Uterus (tissue), 4 donors: Measurements from ENCODE around the gene DLGAP1. TPM values are rescaled to one million over a fixed set of nuclear protein-coding genes. Genes with fewer than 3 reads are reported as not detected.
A peak's percentile ranks its signal among the peaks of the same experiment; 100 is the strongest.

ENCODE experiments used
- DNase-seq, 2 donors: peaks; one replicate each; pipeline ENCODE4 v3.0.0-alpha.2; 2019 to 2020
- H3K27ac ChIP-seq, 2 donors: fragments of 200-600 bp; sonication (generic); 1 replicate in 1 of 2; 2 replicates in 1 of 2; pipeline ENCODE4 v1.5.1; 2016 to 2018
- H3K27me3 ChIP-seq, 2 donors: fragments of 200-600 bp; sonication (generic); one replicate each; pipeline ENCODE4 v1.5.1; 2018 to 2019; ENCODE audit warnings: control low read depth in 1 of 2
- H3K36me3 ChIP-seq, 2 donors: fragments of 200-600 bp; sonication (generic); one replicate each; pipeline ENCODE4 v1.5.1; 2019; ENCODE audit warnings: control low read depth in 1 of 2
- H3K4me1 ChIP-seq, 2 donors: fragments of 200-600 bp; sonication (generic); one replicate each; pipeline ENCODE4 v1.5.1; 2018 to 2019; ENCODE audit warnings: control low read depth in 1 of 2
- H3K4me3 ChIP-seq, 2 donors: fragments of 200-600 bp; sonication (generic); 1 replicate in 1 of 2; 2 replicates in 1 of 2; pipeline ENCODE4 v1.5.1; 2018 to 2019; ENCODE audit warnings: mild to moderate bottlenecking in 1 of 2
- H3K9me3 ChIP-seq, 2 donors: fragments of 200-600 bp; sonication (generic); one replicate each; pipeline ENCODE4 v1.5.1; 2019; ENCODE audit warnings: control low read depth in 1 of 2
- CTCF ChIP-seq, 4 experiments: fragments of 200-600 bp in 2 of 4; fragments of 450-650 bp in 2 of 4; sonication (generic) in 2 of 4; IDR thresholded peaks; one replicate each; pipeline ENCODE4 v1.5.1; 2016 to 2019; ENCODE audit warnings: antibody characterized with exemption in 4 of 4, mild to moderate bottlenecking in 2 of 4, moderate library complexity in 1 of 4
- POLR2A ChIP-seq, 2 donors: fragments of 450-650 bp; IDR thresholded peaks; one replicate each; pipeline ENCODE4 v1.6.1; 2016; ENCODE audit warnings: antibody characterized with exemption in 2 of 2, mild to moderate bottlenecking in 1 of 2, moderate library complexity in 1 of 2
- intact Hi-C: fragments of 100-400 bp; cut with DNase I; formaldehyde crosslinking; loops from one replicate; pipeline ENCODE4 v1.15.1; 2023; ENCODE audit warnings: low total_unique reads
- total RNA-seq, 4 donors: library from RNA; depleted of rRNA in 3 of 4; stranded (reverse); fragments of >200 nt in 3 of 4; gene quantifications; one replicate each; pipeline versions ENCODE4 v1.1.0 to v1.2.4, GENCODE V29; 2014 to 2023
- donor health status: DM: yes; HTN: yes; CAD: no.

Gene DLGAP1
- total RNA-seq, 4 donors from 2014 or later: 1.0 to 9.6 (median 3.3) TPM

- Histone ChIP-seq H3K27me3 (no peaks in the 10 kb centered on the region), H3K4me1 (no peaks in the 10 kb centered on the region), H3K27ac (no peak overlapping the region), H3K4me3 (no peak overlapping the region), H3K9me3 (no peaks in the 10 kb centered on the region), H3K36me3 (no peaks in the 10 kb centered on the region)
- no peak for TF ChIP-seq CTCF (IDR thresholded peaks at IDR 0.05)
- TF ChIP-seq POLR2A (IDR thresholded peaks at IDR 0.05): no peak
- no peak for DNase-seq
- intact Hi-C loops: no loop called here
These were observed 447.3 kb downstream of the DLGAP1 start for GRCh38 chr18:4007846-4008245.

GRCh38 chr18:4004183-4004829 lies 450.8 kb downstream of the DLGAP1 start:
- no peak overlapping the region for H3K27ac ChIP-seq
- intact Hi-C loops: no loop called here
- no peak overlapping the region for H3K4me3 ChIP-seq
- DNase-seq: no peak
- no peaks in the 10 kb centered on the region for H3K36me3 ChIP-seq
- no peaks in the 10 kb centered on the region for H3K4me1 ChIP-seq
- H3K27me3 ChIP-seq: no peaks in the 10 kb centered on the region
- no peak for TF ChIP-seq POLR2A (IDR thresholded peaks at IDR 0.05)
- no peak for TF ChIP-seq CTCF (IDR thresholded peaks at IDR 0.05)
- H3K9me3 ChIP-seq: no peaks in the 10 kb centered on the region

GRCh38 chr18:3998698-3999333 lies 456.3 kb downstream of the DLGAP1 start:
- H3K27me3 ChIP-seq: no peaks in the 10 kb centered on the region
- H3K4me3 ChIP-seq: no peak overlapping the region
- TF ChIP-seq POLR2A (IDR thresholded peaks at IDR 0.05): no peak
- TF ChIP-seq CTCF (IDR thresholded peaks at IDR 0.05): peak; percentile 46 to 61 (median 55)
- H3K27ac ChIP-seq: no peak overlapping the region
- intact Hi-C loops: no loop called here
- H3K9me3 ChIP-seq: no peaks in the 10 kb centered on the region
- no peaks in the 10 kb centered on the region for H3K4me1 ChIP-seq
- no peak for DNase-seq
- no peaks in the 10 kb centered on the region for H3K36me3 ChIP-seq

DNA sequence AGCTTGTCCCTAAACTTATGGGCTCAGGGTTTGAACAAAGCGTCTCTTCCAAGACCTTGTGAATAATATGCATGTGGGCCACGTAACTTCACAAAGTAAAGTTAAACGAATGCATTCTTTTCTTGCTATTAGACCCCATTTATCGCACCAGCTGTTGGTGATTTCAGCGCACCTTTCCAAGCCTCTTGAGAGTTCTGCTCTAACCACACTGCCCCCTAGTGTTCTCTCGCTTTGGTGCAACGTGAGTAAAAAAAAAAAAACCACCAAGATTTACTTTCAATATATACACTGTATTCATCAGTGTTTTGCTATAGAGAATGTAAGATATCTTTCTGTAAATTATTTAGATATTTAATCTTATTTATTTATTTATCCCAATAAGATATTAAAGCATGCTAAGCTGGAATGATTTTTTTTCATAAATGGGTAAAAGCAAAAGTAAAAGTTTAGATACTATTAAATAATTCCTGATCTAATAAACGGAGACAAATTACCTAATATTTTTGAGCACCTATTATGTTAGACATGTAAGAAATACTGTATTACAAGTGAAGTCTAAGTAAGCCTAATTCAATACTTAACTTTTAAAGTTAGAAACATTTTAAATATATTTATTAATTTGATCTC lies 459.5 kb downstream of the DLGAP1 start:
- Histone ChIP-seq H3K9me3 (no peaks in the 10 kb centered on the region), H3K36me3 (no peaks in the 10 kb centered on the region), H3K27me3 (no peaks in the 10 kb centered on the region), H3K27ac (no peak overlapping the region), H3K4me3 (no peak overlapping the region), H3K4me1 (no peaks in the 10 kb centered on the region)
- intact Hi-C loops: no loop called here
- DNase-seq: peak; percentile 27 to 46
- TF ChIP-seq CTCF (IDR thresholded peaks at IDR 0.05) (peak; percentile 38 to 82 (median 60)), POLR2A (IDR thresholded peaks at IDR 0.05) (no peak)
